D341Med (cell line): Measurements from ENCODE around the gene ATP6V0E1.

Experiments
- DNase-seq: peaks from one replicate; pipeline ENCODE4 v3.0.0; 2012; ENCODE audit warnings: low spot score

ATP6V0E1 gene

DNA sequence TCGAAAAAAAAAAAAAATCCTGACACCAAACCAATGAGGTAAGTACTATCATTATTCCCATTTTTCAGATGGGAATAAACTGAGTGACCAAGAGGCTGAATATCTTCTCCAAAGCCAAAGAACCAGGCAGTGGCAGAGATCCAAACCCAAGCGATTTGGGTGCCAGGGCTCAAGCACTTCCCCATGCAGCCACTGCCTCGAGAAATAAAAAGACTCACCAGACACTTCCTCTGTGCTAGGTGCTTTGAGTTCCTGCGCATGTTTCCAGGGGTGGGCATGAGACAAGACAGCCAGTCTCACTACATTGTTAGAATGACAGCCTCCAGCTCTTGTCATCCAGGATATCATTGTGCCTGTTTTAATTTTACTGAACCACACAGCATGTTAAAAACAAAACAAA lies 26.6 kb upstream of the ATP6V0E1 start:
- no peak for DNase-seq

DNA sequence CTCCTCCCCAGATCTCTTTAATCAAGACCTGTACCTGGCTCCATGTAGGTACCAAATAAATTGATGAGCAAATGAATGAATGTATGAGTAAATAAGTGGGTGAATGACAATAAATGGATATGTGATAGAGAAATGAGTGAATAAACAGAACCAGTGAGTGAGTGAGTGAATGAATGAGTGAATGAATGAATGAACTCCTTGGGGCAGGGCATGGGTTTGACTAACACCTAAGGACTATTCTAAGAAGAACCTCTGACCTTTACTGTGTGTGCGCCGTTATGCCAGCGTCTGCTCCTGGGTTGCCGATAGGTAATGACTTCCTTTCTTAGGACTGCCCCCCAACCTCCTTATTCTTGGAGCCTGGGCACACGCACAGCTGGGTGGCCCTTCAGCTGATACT lies 26.1 kb upstream of the ATP6V0E1 start:
- DNase-seq = no peak

DNA sequence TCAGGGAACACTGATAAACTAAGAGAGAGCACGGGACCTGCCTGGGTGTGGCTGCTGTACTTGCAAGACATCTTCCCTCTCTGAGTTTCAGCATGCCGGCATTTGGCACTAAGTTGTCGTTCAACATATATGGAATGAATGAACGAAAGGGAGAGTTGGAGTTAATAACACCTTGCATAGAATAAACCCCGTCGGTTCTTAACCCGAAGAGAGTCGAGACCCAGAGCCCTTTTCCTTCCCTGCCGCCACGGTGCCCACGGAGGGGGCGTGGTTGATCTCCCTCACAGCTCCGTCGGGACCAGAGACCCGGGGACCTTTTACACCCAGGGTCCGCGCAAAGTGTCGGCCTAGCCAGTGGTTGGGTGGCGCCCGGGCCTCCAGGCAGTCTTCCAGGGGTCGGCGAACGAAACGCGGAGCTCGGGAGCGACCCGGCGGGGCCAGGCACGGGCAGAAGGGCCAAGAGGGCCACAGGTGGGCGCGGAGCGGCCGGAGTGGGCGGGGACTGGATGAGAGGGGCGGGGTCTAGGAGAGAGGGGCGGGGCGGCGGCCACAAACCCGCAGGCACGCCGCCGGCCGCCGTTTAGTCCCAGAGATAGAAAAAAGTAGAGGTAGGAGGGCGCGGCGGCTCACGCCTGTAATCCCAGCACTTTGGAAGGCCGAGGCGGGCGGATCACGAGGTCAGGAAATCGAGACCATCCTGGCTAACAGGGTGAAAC lies 25.1 kb upstream of the ATP6V0E1 start:
- peak; percentile 96 for DNase-seq

DNA sequence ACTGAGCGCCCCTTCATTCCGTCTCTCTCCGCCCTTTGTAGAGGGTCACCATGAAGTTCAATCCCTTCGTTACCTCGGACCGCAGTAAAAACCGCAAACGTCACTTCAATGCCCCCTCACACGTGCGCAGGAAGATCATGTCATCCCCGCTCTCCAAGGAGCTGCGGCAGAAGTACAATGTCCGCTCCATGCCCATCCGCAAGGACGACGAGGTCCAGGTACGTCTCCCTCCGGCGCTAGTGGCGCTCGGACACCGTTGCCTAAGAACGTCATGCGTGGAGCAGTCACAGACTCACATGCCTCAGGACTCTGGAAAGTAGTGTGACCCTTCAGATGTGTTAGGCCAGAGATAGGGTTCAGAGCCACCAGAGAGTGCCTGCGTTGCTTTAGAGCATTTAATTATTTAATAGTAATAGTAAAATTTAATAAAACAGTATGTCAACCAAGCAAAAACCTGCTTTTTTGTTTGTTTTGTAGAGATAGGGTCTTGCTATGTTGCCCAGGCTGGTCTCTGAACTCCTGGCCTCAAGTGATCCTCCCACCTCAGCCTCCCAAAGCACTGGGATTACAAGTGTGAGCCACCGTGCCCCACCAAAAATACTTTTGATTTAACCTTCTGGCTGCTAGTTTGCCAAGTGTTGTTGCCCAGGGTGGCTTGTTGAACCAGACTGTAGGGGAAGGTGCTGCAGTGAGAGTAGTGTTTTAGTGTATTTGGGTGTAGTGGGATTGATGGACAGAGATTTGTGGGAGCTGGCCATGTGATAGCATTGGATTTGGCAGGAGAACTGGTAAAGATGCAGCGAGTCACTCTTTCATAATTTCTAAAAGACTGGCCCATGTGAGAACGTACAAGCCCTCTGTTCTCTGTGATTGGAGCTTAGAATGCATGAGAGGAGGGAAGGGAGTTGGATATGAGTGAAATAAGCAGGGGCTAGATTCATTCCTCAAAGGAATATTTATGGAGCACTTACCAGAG lies 23.5 kb upstream of the ATP6V0E1 start:
- no peak for DNase-seq

DNA sequence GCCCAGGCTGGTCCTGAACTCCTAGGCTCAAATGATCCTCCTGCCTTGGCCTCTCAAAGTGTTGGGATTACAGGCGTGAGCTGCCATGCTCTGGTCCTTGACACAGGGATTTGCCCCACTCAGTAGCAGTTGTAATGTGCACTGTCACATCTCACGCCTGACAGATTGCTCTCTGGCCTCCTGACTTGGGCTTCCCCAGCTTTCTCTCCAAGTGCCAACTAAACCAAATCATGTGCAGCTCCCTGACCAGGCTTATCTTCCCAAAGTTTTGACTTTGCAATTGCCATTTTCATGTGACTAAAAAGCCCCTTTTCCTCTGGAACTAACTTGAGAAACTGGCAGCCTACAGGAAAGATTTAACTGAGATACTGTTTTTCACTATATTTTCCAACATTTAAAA lies 13.7 kb upstream of the ATP6V0E1 start:
- DNase-seq = no peak

DNA sequence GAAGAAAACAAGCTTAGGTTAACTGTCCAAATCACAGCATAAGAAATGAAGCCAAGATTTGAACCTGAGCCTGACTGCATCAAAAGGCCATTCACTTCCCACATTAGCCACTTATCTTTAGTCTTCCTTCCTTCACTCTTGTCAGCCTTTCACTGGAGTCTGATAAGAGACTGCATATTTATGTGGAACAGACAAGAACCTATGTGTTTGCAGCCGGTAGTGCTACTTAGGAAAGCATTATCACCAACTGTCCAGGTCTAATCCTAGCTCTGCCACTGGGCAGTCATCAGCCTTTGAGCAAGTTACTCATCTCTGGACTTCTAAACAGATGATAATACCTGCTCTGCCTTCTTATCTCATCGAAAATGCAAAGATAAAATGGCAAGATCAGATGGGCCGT lies 12.1 kb upstream of the ATP6V0E1 start:
- DNase-seq = no peak

DNA sequence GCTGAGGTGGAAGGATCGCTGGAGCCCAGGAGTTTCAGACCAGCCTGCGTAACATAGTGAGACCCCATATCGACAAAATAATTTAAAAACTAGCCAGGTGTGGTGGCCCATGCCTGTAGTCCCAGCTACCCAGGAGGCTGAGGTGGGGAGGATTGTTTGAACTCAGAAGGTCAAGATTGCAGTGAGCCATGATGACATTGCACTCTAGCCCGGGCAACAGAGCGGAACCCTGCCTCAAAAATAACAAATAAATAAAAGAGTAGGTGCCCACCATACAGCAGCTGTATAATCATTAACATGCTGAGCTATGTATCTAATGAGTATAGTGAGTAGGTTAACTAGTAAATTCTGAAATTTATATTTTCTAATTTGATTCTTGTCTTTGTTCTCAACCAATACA lies 11.0 kb upstream of the ATP6V0E1 start:
- DNase-seq = no peak

DNA sequence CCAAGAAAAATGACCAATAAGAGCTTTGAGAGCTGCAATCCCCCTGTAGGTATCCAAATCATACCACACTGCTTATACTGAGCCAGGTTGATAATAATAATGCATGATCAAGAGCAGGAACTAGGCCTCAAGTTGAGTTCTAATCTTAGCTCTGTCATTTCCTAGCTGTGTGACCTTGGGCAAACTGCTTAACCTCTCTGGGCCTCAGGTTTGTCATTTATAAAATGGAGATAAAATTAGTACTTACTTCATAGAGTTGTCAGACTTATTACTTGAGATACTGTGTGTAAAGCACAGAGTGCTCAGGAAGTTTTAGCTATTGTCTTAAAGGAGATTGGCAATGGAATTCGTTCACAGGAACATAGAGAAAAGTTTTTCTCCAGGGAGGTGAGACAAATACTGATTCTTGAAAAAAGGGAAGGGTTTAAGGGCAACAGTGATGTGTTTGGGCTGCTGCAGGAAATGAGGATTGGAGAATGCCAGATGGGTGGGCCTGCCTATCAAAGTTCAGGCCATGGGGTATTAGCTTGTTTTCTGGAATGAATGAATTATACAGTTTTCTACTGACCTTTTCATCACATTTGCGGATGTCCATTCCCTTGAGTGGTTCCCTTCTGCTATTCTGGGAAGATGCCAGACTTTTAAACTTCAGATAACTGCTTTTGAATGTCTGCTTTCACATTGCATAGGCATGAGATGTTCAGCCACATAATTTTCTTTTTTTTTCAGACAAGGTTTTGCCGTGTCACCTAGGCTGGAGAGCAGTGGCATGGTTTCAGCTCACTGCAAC lies 10.2 kb upstream of the ATP6V0E1 start:
- DNase-seq = no peak

DNA sequence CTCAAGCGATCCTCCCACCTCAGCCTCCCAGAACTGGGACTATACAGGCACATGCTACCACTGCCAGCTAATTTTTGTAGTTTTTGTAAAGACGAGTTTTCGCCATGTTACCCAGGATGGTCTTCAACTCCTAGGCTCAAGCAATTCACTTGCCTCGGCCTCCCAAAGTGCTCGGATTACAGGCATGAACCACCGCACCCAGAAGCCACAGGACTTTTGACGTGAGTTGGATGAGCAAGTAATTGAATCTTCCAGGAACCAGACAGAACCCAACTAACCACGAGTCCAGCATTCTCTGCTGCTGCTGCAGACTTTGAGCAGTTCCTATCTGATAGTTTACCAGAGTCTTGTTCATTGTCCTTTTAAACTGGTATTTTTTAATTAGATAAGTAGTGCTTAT lies 9.6 kb upstream of the ATP6V0E1 start:
- no peak for DNase-seq

DNA sequence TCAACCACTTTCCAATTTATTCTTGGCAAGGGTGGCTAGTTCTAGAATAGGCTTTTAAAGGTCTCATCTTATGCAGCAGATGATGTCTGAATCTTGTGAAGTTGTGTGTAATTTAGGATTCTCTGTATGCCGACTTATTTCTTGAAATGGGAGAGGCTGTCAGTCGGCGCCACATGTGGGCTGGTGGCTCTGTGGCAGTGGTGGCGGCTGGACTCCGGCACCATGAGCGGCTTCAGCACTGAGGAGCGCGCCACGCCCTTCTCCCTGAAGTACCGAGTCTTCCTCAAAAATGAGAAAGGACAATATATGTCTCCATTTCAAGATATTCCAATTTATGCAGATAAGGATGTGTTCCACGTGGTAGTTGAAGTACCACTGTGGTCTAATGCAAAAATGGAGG lies 8.3 kb upstream of the ATP6V0E1 start:
- no peak for DNase-seq

DNA sequence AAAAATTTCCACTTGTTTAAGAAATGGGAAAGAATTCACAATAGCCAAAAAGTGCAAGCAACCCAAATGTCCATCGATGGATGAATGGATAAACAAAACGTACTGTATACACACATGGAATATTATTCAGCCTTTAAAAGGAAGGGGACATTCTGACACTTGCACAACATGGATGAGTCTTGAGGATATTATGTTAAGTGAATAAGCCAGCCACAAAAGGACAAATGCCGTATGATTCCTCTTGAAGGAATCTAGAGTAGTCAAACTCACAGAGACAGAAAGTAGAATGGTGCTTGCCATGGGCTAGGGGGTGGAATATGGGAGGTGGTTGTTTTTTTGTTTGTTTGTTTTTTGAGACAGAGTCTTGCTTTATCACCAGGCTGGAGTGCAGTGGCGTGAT lies 3.8 kb upstream of the ATP6V0E1 start:
- no peak for DNase-seq

DNA sequence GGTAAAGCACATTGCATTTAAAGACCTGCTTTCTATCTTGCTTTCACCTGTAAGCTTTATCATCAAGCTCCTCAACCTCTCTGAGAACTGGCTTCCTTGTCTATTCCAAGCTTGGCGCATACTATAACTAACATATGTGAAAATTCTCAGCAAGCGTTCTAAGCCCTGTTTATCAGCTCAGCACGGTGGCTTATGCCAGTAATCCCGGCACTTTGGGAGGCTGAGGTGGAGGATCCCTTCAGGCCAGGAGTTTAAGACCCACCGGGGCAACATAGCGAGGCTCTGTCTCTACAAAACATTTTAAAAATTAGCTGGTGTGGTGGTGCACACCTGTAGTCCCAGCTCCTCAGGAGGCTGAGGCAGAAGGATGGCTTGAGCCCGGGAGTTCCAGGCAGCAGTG lies 1.6 kb upstream of the ATP6V0E1 start:
- no peak for DNase-seq

DNA sequence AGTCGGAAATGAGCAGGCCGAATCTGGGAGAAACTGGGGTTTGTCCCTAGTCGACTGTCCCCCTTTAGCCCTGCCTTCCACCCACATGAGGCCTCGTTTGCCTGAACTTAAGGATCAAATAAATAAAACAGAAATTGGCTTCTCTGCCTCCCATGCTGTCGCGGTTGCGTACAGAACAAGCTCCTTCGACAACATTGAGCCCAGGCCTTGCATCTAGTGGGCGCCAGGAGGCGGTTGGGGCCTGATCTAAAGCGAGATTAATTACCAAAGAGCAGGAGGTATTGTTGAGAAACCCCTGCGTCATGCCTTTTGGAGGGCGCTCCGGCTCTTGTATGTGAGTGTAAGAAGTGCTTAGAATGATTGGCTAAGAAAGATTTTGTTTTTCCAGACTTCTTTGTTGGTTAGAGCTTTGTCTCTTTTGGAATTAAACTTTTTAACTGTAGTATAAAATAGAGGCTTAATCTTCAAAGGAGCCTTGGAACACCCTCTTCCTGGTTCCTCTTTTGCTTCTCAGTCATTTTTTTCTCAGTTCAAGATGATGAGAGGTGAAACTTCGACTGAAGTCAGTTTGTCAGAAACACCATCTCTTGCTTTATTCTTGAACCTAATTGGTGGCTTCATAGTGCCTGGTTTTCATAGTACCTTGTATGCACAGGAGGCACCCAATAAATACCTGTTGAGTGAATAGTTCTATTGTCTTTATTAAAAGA lies 828 bp downstream of the ATP6V0E1 start:
- peak; percentile 79 for DNase-seq

DNA sequence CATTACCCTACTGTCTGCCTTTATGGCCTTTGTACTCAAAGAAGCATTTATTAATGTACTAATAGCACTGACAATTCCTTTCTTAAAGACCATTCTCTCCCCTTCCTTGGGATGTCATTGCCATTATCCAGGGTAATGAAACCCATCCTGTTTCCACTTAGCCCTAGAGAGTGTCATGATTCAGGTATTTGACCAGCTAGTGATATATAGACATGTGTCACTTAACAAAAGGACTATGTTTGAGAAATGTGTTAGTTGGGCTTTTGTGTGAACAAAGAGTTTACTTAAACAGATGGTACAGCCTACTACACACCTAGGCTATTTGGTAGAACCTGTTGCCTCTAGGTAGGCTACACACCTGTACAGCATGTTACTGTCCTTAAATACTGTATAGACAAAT lies 2.0 kb downstream of the ATP6V0E1 start:
- DNase-seq = no peak

DNA sequence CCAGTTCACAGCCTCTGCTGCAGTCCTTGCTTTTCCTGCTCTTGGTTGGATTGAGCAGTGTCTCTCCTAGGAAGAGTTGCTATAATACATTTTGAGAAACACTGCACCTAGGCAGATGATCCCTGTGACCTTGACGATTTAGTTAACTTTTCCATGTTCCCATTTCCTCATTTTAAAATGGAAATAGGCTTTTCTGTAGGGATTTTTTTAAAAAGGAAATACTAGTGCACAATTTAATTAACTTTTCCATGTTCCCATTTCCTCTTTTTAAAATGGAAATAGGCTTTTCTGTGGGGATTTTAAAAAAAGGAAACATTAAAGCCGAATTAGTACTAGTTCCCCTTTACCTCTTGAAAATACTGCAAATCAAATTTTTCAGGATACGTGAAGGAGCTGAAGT lies 4.7 kb downstream of the ATP6V0E1 start:
- DNase-seq = no peak

DNA sequence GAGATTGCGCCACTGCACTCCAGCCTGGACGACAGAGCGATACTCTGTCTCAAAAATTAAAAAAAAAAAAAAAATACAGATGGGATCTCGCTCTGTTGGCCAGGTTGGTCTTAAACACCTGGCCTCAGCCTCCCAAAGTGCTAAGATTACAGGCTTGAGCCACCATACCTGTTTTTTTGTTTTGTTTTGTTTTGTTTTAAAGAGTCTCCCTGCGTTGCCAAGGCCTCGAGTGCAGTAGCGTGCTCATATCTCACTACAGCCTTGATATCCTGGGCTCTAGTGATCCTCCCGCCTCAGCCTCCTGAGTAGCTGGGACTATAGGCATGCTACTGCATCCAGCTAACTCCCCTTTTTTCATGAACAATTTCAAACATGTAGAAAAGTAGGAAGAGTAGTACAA lies 7.2 kb downstream of the ATP6V0E1 start:
- DNase-seq = no peak

DNA sequence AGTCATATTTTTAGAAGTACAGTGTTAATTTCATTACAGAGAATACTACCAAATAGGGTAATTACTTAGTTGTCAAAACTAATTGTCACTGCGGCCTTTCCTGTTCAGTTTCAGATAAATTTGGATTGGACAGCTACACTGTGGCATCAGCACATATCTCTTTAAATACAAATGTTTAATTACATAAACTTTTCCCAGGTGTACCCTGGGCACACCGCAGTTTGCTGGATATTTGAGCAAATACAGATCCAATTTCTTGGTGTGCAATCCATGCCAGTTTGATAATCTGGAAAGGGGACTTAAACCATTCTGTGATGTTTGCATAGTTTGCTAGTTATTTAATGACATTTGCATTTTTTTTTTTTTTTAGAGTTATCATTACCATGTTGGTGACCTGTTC lies 10.8 kb downstream of the ATP6V0E1 start:
- no peak for DNase-seq

DNA sequence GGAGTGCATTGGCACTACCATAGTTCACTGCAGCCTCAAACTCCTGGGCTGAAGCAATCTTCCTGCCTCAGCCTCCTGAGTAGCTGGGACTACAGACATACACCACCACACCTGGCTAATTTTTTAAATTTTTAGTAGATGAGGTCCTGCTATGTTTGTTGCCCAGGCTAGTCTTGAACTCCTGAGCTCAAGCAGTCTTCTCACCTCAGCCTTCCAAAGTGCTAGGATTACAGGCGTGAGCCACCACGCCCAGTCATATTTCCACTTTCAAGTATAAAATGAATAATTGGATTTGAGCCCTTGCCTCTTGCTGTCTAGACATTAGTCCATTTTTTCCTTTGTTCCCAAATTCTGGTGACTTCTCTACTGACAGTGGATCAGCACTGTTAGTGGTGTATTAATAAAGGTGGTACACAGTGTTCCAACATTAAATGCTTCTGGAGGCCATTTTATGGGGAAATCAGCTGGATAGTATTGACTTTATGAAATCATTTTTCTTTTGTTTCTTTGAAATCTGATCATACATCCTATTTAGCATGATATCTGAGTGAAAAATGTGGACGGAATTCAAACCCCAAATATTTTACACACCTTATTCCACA lies 15.9 kb downstream of the ATP6V0E1 start:
- no peak for DNase-seq

DNA sequence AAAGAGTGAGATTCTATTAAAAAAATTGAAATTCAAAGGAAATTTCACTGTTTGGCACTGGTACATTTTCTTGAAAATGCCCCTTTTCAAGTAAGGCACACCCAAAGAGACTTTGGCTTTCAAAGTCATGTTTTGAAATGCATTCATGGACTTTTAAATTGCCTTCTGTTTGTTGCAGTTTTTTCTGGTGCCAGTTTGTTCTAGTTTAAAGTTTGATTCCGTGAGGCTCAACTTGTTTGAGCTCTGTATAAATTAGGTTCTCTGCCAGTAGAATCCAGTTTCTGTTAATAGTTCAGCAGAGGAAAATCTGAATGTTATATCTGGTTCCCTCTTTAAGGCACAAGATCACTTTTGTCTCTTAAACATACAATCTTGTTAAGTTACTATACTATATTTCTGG lies 16.4 kb downstream of the ATP6V0E1 start:
- no peak for DNase-seq

DNA sequence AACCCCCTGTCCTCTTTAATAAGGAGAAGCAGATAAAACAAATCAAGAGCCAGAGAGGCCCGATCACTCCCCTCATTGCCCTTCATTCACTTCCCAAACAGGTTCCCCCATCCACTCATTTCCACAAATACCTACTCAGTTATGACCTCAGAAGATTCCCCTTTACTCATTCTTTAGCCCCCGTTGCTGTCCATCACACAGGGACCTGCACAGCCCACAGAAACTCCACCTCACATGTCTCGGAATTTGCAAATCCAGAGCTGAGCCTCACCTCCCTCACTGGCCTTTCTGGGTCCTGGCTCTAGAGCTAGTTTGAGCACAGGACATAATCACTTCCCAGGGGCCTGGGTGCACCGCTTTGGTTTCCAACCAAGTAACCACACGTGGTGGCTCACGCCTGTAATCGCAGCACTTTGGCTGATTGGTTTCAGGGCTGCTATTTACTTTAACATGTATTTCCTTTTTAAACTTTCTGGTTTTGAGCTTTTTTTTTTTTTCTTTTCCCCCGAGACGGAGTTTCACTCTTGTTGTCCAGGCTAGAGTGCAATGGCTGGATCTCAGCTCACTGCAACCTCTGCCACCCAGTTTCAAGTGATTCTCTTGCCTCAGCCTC lies 17.8 kb downstream of the ATP6V0E1 start:
- no peak for DNase-seq

DNA sequence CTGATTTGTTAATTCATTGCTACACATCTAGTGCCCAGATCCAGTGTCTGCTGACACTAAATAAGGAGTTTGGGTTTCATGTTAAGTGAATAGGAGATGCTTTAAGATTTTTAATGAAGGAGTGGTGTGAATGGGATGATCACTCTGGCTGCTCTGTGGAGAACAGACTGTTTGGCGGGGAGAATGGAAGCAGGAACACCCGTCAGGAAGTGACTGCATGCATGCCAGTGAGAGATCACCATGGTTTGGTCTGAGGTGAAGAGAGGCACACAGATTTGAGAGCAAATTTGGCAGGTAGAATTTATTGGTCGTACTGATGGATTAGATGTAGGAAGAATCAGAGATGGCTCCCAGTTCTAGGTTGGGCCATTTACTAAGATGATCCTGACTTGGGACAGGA lies 19.8 kb downstream of the ATP6V0E1 start:
- DNase-seq = no peak
